Liver (tissue), 9 donors: Measurements from ENCODE around the gene STAT5B. TPM values are rescaled to one million over a fixed set of nuclear protein-coding genes. Genes with fewer than 3 reads are reported as not detected.

Experiments used
- DNase-seq: peaks from one replicate; pipeline ENCODE4 v3.0.0-alpha.2; 2017; ENCODE audit warnings: low spot score
- H3K27ac ChIP-seq, 2 donors: one replicate each; pipeline ENCODE4 v1.7.0; 2013; ENCODE audit warnings: inconsistent platforms in 2 of 2, low read length in 2 of 2, control low read depth in 1 of 2, low read depth in 1 of 2, mild to moderate bottlenecking in 1 of 2
- H3K27me3 ChIP-seq, 4 donors: one replicate each; pipeline versions ENCODE4 v1.6.1 to v1.7.0; 2013; ENCODE audit warnings: low read length in 3 of 4, inconsistent platforms in 1 of 4, mild to moderate bottlenecking in 1 of 4, moderate library complexity in 1 of 4; ENCODE audit not compliant: control insufficient read depth in 4 of 4, insufficient read depth in 4 of 4
- H3K36me3 ChIP-seq, 4 donors: one replicate each; pipeline versions ENCODE4 v1.6.1 to v1.7.0; 2013; ENCODE audit warnings: low read length in 3 of 4, mild to moderate bottlenecking in 3 of 4, low read depth in 1 of 4, moderate library complexity in 1 of 4; ENCODE audit not compliant: control insufficient read depth in 4 of 4, insufficient read depth in 3 of 4
- H3K4me1 ChIP-seq, 4 donors: one replicate each; pipeline versions ENCODE4 v1.6.1 to v1.7.0; 2013; ENCODE audit warnings: low read length in 3 of 4, mild to moderate bottlenecking in 3 of 4, moderate library complexity in 1 of 4; ENCODE audit not compliant: control insufficient read depth in 4 of 4, insufficient read depth in 4 of 4
- H3K4me3 ChIP-seq, 3 donors: one replicate each; pipeline versions ENCODE4 v1.6.1 to v1.7.0; 2013; ENCODE audit warnings: low read length in 3 of 3, control low read depth in 1 of 3, low read depth in 1 of 3, mild to moderate bottlenecking in 1 of 3
- H3K9ac ChIP-seq, 2 donors: one replicate each; pipeline ENCODE4 v1.7.0; 2013; ENCODE audit warnings: low read length in 2 of 2, mild to moderate bottlenecking in 2 of 2, moderate library complexity in 2 of 2, control low read depth in 1 of 2, low read depth in 1 of 2
- H3K9me3 ChIP-seq, 4 donors: one replicate each; pipeline versions ENCODE4 v1.6.1 to v1.7.0; 2013; ENCODE audit warnings: low read length in 3 of 4; ENCODE audit not compliant: control insufficient read depth in 4 of 4
- CTCF ChIP-seq: fragments of 150-350 bp; IDR thresholded peaks from 2 replicates; pipeline ENCODE4 v1.5.1; 2017; ENCODE audit warnings: improper control_type of control experiment, low read depth, low read length; ENCODE audit not compliant: missing input control
- EGR1 ChIP-seq, 2 donors: IDR thresholded peaks; 2 replicates each; pipeline ENCODE4 v1.6.1; 2016 to 2018; ENCODE audit warnings: antibody characterized with exemption in 2 of 2, low read depth in 2 of 2
- FOXA1 ChIP-seq: IDR thresholded peaks from 2 replicates; pipeline ENCODE4 v1.6.1; 2016; ENCODE audit warnings: antibody characterized with exemption
- FOXA2 ChIP-seq: IDR thresholded peaks from 2 replicates; pipeline ENCODE4 v1.6.1; 2016; ENCODE audit warnings: antibody characterized with exemption
- GABPA ChIP-seq, 2 donors: IDR thresholded peaks in 1 of 2; conservative IDR thresholded peaks in 1 of 2; 2 replicates each; pipeline ENCODE4 v1.6.1; 2016; ENCODE audit warnings: antibody characterized with exemption in 2 of 2, mild to moderate bottlenecking in 1 of 2, moderate library complexity in 1 of 2
- HNF4G ChIP-seq: IDR thresholded peaks from 2 replicates; pipeline ENCODE4 v1.6.1; 2016; ENCODE audit warnings: antibody characterized with exemption
- JUND ChIP-seq, 2 donors: IDR thresholded peaks; 2 replicates each; pipeline ENCODE4 v1.6.1; 2016; ENCODE audit warnings: antibody characterized with exemption in 2 of 2
- MAX ChIP-seq: IDR thresholded peaks from 2 replicates; pipeline ENCODE4 v1.6.1; 2016; ENCODE audit warnings: antibody characterized with exemption
- NR2F2 ChIP-seq: IDR thresholded peaks from 2 replicates; pipeline ENCODE4 v1.6.1; 2016; ENCODE audit warnings: antibody characterized with exemption
- RAD21 ChIP-seq, 2 donors: IDR thresholded peaks; 2 replicates each; pipeline ENCODE4 v1.6.1; 2016; ENCODE audit warnings: antibody characterized with exemption in 2 of 2, mild to moderate bottlenecking in 2 of 2
- REST ChIP-seq: IDR thresholded peaks from 2 replicates; pipeline ENCODE4 v1.6.1; 2016; ENCODE audit warnings: antibody characterized with exemption, mild to moderate bottlenecking
- SP1 ChIP-seq: IDR thresholded peaks from 2 replicates; pipeline ENCODE4 v1.6.1; 2018; ENCODE audit warnings: antibody characterized with exemption, mild to moderate bottlenecking
- TAF1 ChIP-seq: conservative IDR thresholded peaks from 2 replicates; pipeline ENCODE4 v1.6.1; 2016; ENCODE audit warnings: antibody characterized with exemption, mild to moderate bottlenecking
- YY1 ChIP-seq: IDR thresholded peaks from 2 replicates; pipeline ENCODE4 v1.6.1; 2016; ENCODE audit warnings: antibody characterized with exemption, mild to moderate bottlenecking
- ZBTB33 ChIP-seq: IDR thresholded peaks from 2 replicates; pipeline ENCODE4 v1.6.1; 2016; ENCODE audit warnings: antibody characterized with exemption
- WGBS: extraction: QIAGEN DNeasy Blood & Tissue Kit; methylation state at CpG from one replicate; pipeline ENCODE4 v1.1.7; 2013; 5-methylcytosine and 5-hydroxymethylcytosine counted together
- polyA plus RNA-seq, 2 donors: library from polyadenylated mRNA; stranded (reverse) in 1 of 2; unstranded in 1 of 2; fragments of 200-250 nt in 1 of 2; fragments of >200 nt in 1 of 2; fragmentation: Nextera tagmentation in 1 of 2; extraction: Ambion mirVana in 1 of 2; gene quantifications; one replicate each; pipeline versions ENCODE4 v1.2.1 to v1.2.3, GENCODE V29; 2013 to 2015
- total RNA-seq, 2 donors: library from RNA; depleted of rRNA; stranded (reverse); fragments of >200 nt; gene quantifications; one replicate each; pipeline ENCODE4 v1.2.3, GENCODE V29; 2014
- donor health status: healthy.
- donor health status: healthy.
- donor health status: healthy.
- donor health status: healthy.
- donor health status: healthy.

STAT5B gene
- total and polyA plus RNA-seq, 4 donors, result 6.7 to 33.9 (median 21.6) TPM

GRCh38 chr17:42191275-42191608, 84.9 kb downstream of the STAT5B start:
- Histone ChIP-seq H3K4me1 (peaks cover 4 to 12% (median 6%) of the 10 kb centered on the region in 4 donors), H3K36me3 (no peaks in the 10 kb centered on the region), H3K27ac (no peak overlapping the region), H3K27me3 (no peaks in the 10 kb centered on the region), H3K9ac (no peak overlapping the region), H3K4me3 (no peak overlapping the region), H3K9me3 (no peaks in the 10 kb centered on the region)
- DNase-seq, result no peak
- 96% methylated on average over 5 of the region's 5 CpGs for WGBS
- TF ChIP-seq CTCF (no peak), RAD21 (IDR thresholded peaks at IDR 0.05) (no peak), FOXA1 (no peak), TAF1 (no peak), NR2F2 (no peak), EGR1 (IDR thresholded peaks at IDR 0.05; ENCODE audit: low read depth in 2 of 2) (no peak), REST (no peak), HNF4G (no peak), GABPA (IDR thresholded peaks at IDR 0.05 in 1 of 2, conservative IDR thresholded peaks at IDR 0.05 in 1 of 2) (no peak), SP1 (no peak), JUND (IDR thresholded peaks at IDR 0.05) (no peak), YY1 (no peak)

GRCh38 chr17:42190491-42191274, 85.5 kb downstream of the STAT5B start:
- peak; percentile 56 for DNase-seq
- Histone ChIP-seq H3K27me3 (no peaks in the 10 kb centered on the region), H3K27ac (no peak overlapping the region), H3K36me3 (no peaks in the 10 kb centered on the region), H3K9ac (no peak overlapping the region), H3K4me1 (peaks cover 4 to 12% (median 6%) of the 10 kb centered on the region in 4 donors), H3K4me3 (no peak overlapping the region), H3K9me3 (no peaks in the 10 kb centered on the region)
- TF ChIP-seq MAX (no peak), JUND (IDR thresholded peaks at IDR 0.05) (no peak), HNF4G (no peak), TAF1 (no peak), GABPA (IDR thresholded peaks at IDR 0.05 in 1 of 2, conservative IDR thresholded peaks at IDR 0.05 in 1 of 2) (no peak), EGR1 (IDR thresholded peaks at IDR 0.05; ENCODE audit: low read depth in 2 of 2) (no peak), ZBTB33 (no peak), FOXA2 (no peak), FOXA1 (no peak)
- WGBS, result 92% methylated on average over 17 of the region's 17 CpGs
